Choroid plexus epithelial cell (primary cell): Measurements from ENCODE around the gene CLDN20.
A peak's percentile ranks its signal among the peaks of the same experiment; 100 is the strongest.
"Not testable (repeated sequence)": the region's sequence is repeated elsewhere in the genome, so short reads cannot be mapped to it uniquely, and the experiment has no call there.

Experiments used
- DNase-seq: peaks from one replicate; pipeline ENCODE4 v3.0.0-alpha.2; 2010; ENCODE audit warnings: low read depth
- H3K4me3 ChIP-seq: 2 replicates; pipeline ENCODE4 v1.5.1; 2011; ENCODE audit warnings: low read depth, mild to moderate bottlenecking, control low read depth, low read length, moderate library complexity
- CTCF ChIP-seq: conservative IDR thresholded peaks from 2 replicates; pipeline ENCODE4 v1.5.1; 2011; ENCODE audit warnings: low read depth, mild to moderate bottlenecking, control low read depth, inconsistent platforms, low read length, moderate library complexity

Gene CLDN20

GRCh38 chr6:155222506-155222905 is 41.3 kb upstream of the CLDN20 start:
- no peak overlapping the region for H3K4me3 ChIP-seq
- TF ChIP-seq CTCF = no peak
- DNase-seq = no peak

- DNase-seq = peak; percentile 94
- H3K4me3 ChIP-seq = no peak overlapping the region
- TF ChIP-seq CTCF = no peak
These were observed 40.0 kb upstream of the CLDN20 start for GRCh38 chr6:155223646-155224451.

GRCh38 chr6:155224618-155225017 is 39.2 kb upstream of the CLDN20 start:
- no peak for TF ChIP-seq CTCF
- no peak overlapping the region for H3K4me3 ChIP-seq
- no peak for DNase-seq

- no peak for TF ChIP-seq CTCF
- no peak overlapping the region for H3K4me3 ChIP-seq
- no peak for DNase-seq
These were observed 36.8 kb upstream of the CLDN20 start for GRCh38 chr6:155227046-155227445.

GRCh38 chr6:155228546-155229166 is 35.2 kb upstream of the CLDN20 start:
- no peak for DNase-seq
- no peak for TF ChIP-seq CTCF
- H3K4me3 ChIP-seq = no peak overlapping the region

- not testable (repeated sequence) for DNase-seq, H3K4me3 ChIP-seq
These were observed 32.8 kb upstream of the CLDN20 start for GRCh38 chr6:155230975-155231374.

GRCh38 chr6:155232848-155233247 is 31.0 kb upstream of the CLDN20 start:
- H3K4me3 ChIP-seq = no peak overlapping the region
- no peak for TF ChIP-seq CTCF
- DNase-seq = no peak
